DMS53 treated with DMSO at 0.1 percent for 48 hours (cell line): ENCODE data around the gene DOK1.

Experiments used
- DNase-seq: peaks from one replicate; lab custom pipeline; 2025; ENCODE audit not compliant: unreplicated experiment; lab: John Stamatoyannopoulos, UW

DOK1 gene

DNA sequence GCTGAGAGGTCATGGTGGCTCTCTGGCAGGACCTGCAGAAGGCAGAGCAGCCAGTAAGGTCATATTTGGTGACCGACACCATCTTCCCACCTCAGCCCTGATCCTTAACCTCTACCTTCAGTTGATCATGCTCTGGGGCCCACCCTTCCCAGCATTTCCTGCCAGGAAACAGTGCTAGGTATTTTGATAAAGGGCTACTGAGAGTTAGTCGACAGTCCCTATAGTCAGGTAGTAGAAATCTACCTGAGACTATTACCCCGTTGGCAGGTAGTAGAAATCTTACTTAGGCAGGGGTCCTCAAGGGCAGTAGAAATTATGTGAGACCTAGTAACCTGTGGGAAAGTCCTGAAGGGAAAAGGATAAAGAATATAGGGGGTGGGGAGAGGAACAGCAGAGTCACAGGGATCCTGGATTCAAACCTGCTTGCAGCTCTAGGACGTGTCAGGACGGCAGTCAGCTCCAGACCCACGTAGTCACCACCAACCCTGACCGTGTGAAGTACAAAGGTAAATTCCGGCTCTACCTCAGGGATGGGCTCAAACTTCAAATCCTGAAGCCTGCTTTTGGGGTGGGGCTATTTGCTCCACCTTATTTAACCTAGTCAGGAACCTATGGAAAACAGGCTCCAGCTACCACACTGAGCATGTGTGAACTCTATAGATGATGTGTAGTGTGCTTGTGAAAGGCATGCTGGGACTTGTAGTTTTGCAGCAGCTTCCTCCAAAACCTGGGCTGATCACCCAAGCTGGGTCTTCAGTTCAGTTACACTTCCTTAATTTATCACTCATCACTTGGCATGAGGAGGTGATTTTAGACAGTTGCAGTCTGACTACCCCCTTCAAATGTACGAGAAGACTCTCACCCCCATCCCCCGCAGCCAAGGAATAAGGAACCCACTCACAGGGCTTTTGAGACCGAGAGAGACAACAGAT, 28.5 kb upstream of the DOK1 start, which contains the start of gene DQX1:
Gene DQX1, minus strand, starts transcription at position 515 of the 932 bp plus-strand sequence. Its CDS starts 502 bp downstream, at position 13.
- DNase-seq, result peak; percentile 18

DNA sequence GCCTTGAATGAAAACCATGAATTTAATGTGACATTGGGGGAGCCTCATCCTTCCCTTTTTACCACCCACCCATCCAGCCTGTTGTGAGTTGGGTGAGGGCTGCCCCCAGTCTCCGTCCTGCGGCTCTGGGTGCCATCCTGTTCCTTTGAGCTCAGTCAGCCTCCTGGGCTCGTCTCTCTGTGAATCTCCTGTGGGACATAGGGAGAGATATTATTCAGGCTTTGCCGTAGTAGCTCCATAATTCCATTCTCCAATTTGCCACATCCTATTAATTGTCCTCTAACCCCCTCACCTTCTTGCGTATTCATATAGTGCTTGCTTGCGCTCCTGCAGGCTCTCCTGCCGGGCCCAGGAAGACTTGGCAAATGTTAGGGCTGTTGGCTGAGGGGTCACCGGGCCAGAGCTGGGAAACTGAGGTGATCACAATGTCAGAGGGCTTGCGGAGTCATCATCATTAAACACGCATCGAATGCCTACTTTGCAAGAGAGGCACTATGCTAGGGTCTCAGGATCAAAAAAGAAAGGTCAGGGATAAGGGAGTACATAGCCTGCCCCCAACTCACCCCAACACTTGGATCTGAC, 27.8 kb upstream of the DOK1 start:
- no peak for DNase-seq

GRCh38 chr2:74527741-74528140, 26.8 kb upstream of the DOK1 start:
- no peak for DNase-seq

- DNase-seq, result no peak
These were observed 25.7 kb upstream of the DOK1 start for GRCh38 chr2:74528600-74529356.

- DNase-seq, result peak; percentile 98
These were observed 24.9 kb upstream of the DOK1 start, which contains the start of the genes AUP1 and HTRA2 for GRCh38 chr2:74529357-74530238. Gene AUP1 (minus strand): TSS chr2:74529706. CDS start chr2:74529629, 77 bp downstream. Gene HTRA2 (plus strand): TSS chr2:74529933. CDS start chr2:74530007, 74 bp downstream.

DNA sequence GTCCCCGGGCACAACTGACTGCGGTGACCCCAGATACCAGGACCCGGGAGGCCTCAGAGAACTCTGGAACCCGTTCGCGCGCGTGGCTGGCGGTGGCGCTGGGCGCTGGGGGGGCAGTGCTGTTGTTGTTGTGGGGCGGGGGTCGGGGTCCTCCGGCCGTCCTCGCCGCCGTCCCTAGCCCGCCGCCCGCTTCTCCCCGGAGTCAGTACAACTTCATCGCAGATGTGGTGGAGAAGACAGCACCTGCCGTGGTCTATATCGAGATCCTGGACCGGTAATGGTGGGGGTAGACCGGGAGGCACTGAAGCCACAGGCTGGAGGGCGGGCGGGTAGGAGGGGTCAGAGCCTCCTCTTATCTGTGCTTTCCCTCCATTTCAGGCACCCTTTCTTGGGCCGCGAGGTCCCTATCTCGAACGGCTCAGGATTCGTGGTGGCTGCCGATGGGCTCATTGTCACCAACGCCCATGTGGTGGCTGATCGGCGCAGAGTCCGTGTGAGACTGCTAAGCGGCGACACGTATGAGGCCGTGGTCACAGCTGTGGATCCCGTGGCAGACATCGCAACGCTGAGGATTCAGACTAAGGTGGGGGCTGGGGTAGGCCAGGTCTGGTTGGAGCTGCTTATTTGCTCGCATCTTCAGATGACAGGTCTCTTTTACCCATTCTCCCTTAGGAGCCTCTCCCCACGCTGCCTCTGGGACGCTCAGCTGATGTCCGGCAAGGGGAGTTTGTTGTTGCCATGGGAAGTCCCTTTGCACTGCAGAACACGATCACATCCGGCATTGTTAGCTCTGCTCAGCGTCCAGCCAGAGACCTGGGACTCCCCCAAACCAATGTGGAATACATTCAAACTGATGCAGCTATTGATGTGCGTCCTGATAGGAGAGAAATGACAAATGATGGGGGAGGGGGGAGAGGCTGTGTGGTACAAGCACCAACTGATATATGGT, 24.0 kb upstream of the DOK1 start:
- DNase-seq, result peak; percentile 18

DNA sequence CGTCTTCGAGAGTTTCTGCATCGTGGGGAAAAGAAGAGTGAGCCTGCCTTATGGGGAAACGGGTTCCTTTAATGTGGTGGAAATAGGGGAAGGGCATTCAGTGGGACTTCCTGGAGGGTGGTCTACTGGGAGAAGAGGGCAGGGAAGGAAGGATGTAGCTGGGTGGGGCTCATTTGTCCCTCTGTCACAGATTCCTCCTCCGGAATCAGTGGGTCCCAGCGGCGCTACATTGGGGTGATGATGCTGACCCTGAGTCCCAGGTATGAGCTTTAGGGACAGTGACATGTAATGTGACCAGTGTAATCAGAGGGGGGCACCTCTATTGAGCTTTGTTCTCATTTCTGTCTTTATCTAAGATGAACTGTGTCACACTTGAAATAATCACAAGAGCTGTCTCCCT, 22.9 kb upstream of the DOK1 start:
- DNase-seq, result no peak

GRCh38 chr2:74532222-74532621, 22.3 kb upstream of the DOK1 start:
- DNase-seq, result peak; percentile 32

DNA sequence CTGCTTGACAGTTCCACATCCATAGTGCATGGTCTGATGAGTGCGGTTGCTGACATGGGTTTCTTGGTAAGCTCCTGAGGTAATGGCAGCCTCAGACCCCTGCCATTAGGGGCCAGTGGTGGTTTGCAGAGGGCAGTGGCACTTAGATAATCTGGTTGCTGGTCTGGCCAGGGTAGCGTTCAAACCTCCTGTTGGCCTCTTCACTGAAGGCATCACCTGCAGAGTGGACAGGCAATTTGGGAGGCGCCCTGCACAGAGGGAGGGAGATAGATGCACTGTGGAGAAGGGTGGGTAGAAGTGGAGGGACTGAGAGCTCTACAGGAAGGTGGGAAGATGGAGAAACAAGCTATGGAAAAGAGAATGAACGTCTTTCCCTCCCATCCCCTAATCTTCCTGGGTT, 21.1 kb upstream of the DOK1 start:
- DNase-seq, result no peak

DNA sequence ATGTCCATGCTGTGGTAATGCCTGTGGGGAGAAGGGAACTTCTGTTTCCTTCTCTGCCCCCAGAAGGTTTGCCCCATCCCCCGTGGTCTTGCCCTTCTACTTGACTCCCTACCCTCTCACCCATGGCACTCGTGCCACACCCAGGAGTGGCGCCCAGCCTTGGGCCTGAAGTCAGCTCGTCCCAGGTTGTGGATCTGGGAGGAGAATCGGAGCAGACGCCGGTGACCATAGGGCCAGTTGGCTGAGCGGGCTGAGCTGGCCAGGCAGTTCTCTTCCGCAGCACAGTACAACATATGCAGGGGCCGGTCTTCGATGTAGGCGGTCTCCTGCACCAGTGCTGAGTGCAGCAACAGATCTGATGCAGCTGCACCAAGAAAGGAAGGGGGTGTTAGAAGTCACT, 20.1 kb upstream of the DOK1 start:
- DNase-seq, result no peak

- DNase-seq, result no peak
These were observed 19.0 kb upstream of the DOK1 start for GRCh38 chr2:74535440-74535965.

DNA sequence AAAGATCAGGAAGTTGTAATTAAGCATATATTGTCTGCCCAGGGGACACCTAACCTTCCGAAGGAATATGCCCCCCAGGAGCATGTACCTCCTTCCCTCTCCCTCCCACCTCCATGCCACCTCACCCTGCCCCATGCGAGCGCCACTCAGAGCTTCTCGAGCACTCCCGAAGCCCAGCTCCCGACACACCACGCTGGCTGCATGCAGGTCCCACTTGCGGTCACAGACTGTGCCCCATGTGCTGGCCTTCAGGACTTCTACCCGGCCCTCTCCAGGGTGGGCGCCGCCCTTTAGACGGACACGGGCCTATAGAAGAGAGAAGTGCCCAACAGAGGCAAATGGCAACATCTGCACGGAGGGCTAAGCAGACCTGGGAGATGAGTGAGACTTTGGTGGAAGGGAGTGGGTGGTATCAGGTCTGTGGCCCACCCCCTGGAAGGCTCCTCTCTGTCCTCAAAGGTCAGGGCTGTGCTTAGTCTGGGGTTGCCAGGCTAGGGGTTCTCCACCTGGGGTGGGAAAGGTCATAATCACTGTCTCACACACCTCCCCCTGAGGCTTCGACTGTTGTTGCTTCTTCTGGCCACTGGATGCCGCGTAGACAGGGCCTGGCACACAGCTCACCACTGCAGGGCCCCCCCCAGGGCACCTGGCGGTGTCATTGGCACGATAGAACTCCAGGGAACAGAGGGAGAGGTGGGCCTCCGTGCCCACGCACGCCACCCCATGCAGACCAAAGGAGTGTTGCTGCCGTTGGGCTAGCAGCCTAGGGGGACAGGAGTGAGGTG, 18.2 kb upstream of the DOK1 start:
- DNase-seq, result no peak

DNA sequence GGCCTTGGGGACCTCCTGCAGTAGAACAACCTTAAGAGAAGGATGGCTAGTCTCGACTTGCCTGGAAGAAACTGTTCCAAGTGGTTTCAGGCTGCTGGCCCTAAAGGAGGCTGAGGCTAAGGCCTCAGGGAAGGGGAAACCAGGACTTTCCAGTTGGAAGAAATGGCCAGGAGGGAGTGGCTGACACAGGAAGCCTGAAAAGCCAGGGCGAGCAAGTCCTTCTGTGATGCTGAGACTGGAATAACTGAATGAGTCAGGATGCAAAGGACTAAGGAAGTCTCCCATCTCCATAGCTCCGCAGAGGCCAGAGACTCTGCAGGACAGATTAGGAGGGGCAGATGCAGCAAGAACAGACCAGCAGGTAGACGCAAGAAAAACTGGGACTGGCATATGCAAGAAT, 17.4 kb upstream of the DOK1 start:
- DNase-seq, result no peak

DNA sequence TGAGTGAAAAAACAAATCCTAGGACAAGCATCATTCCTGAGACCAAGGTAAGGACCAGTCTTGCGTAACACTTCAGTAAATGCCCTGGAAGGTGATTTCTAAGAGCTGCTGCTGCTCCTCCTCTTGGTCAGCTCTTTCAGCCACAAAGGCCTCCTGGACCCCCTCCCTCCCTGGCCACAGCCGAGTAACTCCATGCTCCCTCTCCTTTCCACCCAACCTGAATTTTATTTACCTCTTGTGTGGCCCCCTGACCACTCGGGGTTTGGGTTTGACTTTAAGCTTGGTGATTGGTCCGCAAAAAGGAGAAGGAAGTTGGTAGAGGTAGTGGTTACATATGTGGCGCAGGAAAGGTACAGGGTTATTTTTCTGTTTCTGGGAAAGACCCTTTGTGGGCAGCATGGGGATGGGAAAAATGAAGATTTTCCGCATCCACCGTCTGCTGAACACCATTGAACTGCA, 15.6 kb upstream of the DOK1 start:
- DNase-seq, result no peak

DNA sequence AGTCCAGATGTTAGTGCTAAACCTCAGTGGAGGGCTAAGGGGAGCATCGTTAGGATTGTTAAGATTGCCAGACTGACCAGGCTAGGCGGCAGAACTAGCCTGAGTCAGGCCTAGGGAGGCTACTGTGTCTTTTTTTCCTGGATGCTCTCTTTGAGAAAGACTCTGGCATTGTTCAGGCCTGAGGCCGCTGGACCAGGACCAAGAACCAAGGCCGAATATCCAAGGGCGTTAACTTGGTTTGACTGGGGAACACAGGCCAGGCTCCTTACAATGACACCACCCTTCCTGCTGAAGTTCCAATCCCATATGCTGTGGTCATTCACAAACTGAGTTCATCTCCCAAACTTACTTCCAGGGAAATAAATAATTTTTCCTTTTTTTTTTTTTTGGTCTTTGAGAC, 14.2 kb upstream of the DOK1 start:
- DNase-seq, result no peak

DNA sequence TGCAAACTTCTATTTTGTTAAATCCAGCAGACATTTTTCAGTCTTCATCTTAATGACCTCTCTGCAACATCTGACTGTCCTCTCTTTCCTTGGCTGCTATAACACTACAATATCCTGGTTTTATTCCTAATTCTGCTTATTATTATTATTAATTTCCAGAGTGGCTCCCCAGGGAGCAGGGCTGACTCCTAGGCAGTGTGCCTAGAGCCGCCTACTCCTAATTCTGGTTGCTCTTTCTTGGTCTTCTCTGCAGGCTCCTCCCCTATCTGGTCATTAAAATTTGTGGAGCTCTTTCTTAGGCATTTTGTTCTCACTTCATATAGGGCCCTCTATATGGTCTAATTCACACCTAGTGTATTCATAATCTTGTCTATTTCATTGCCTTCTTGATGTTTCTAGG, 11.5 kb upstream of the DOK1 start:
- DNase-seq, result no peak

DNA sequence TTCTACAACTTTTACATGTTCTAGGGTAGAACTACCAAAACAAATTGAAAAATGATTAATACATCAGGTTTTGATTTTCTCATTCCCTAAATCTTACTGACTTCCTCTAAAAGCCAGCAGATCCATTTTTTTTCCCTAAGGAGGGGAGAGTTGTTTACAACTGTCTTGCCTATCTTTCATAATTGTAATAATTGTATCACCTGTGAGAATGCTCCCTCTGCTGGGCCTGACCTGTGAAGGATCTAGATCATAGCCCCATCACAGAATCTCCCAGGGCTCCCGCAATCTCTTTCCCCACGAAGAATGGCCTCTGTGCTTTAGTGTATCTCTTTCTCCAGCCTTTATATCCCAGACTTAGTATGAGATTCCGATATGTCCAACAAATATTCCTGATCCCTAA, 9.9 kb upstream of the DOK1 start:
- DNase-seq, result peak; percentile 13

GRCh38 chr2:74546004-74546403, 8.5 kb upstream of the DOK1 start:
- DNase-seq, result no peak
